B cell (primary cell): ENCODE measurements around the gene PIGO. TPM values are rescaled to one million over a fixed set of nuclear protein-coding genes. Genes with fewer than 3 reads are reported as not detected.

ENCODE experiments used
- ATAC-seq: fragments of 200-7000 bp; cut with Tn5 transposase; one replicate; pipeline ENCODE4 v1.10.0; 2021; ENCODE audit warnings: low read depth, mild to moderate bottlenecking, moderate number of reproducible peaks, moderate library complexity
- CTCF ChIA-PET: fragments of 350-600 bp; sonication (Branson Sonifier 250); formaldehyde crosslinking; loops from one replicate; lab custom pipeline; 2021; ENCODE audit warnings: antibody characterized with exemption, inconsistent platforms; lab: Charles Lee
- POLR2A ChIA-PET: fragments of 350-600 bp; sonication (Branson Sonifier 250); formaldehyde crosslinking; loops from one replicate; lab custom pipeline; 2021; ENCODE audit warnings: antibody characterized with exemption; lab: Charles Lee
- DNase-seq: peaks from one replicate; pipeline ENCODE4 v3.0.0; 2013
- H2AFZ ChIP-seq: 2 replicates; pipeline ENCODE4 v1.6.1; 2012; ENCODE audit warnings: mild to moderate bottlenecking, low read depth, low read length; ENCODE audit not compliant: insufficient read depth, poor library complexity, severe bottlenecking
- H3K27ac ChIP-seq, 2 donors: 1 replicate in 1 of 2; 2 replicates in 1 of 2; pipeline ENCODE4 v1.5.1; 2012 to 2013; ENCODE audit warnings: low read length in 2 of 2, mild to moderate bottlenecking in 2 of 2, moderate library complexity in 1 of 2
- H3K27me3 ChIP-seq, 4 experiments: fragments of 200-600 bp in 1 of 4; sonication (generic) in 1 of 4; replicated peaks in 1 of 4; 1 replicate in 2 of 4; 2 replicates in 2 of 4; pipeline versions ENCODE4 v1.6.1 to v1.7.0; 2013 to 2016; ENCODE audit warnings: low read length in 3 of 4, mild to moderate bottlenecking in 2 of 4, mixed read lengths in 1 of 4, moderate library complexity in 1 of 4; ENCODE audit not compliant: insufficient read depth in 4 of 4, control insufficient read depth in 3 of 4; ENCODE audit errors: control extremely low read depth in 1 of 4
- H3K36me3 ChIP-seq, 2 experiments: replicated peaks in 1 of 2; 1 replicate in 1 of 2; 2 replicates in 1 of 2; pipeline versions ENCODE4 v1.6.1 to v1.7.1; 2013; ENCODE audit warnings: low read length in 1 of 2; ENCODE audit not compliant: insufficient read depth in 2 of 2, control insufficient read depth in 1 of 2; ENCODE audit errors: control extremely low read depth in 1 of 2, extremely low read depth in 1 of 2
- H3K4me1 ChIP-seq, 2 donors: fragments of 200-600 bp in 1 of 2; sonication (generic) in 1 of 2; 1 replicate in 1 of 2; 2 replicates in 1 of 2; pipeline versions ENCODE4 v1.5.1 to v1.6.1; 2013 to 2017; ENCODE audit warnings: low read length in 2 of 2; ENCODE audit not compliant: control insufficient read depth in 2 of 2, insufficient read depth in 2 of 2
- H3K4me2 ChIP-seq: replicated peaks from 2 replicates; pipeline ENCODE3; 2012; ENCODE audit warnings: mild to moderate bottlenecking, low read depth, low read length; ENCODE audit not compliant: poor library complexity, severe bottlenecking
- H3K4me3 ChIP-seq, 5 experiments: fragments of 200-600 bp in 1 of 5; sonication (generic) in 1 of 5; 1 replicate in 3 of 5; 2 replicates in 2 of 5; pipeline versions ENCODE4 v1.5.1 to v1.7.0; 2011 to 2016; ENCODE audit warnings: low read length in 4 of 5, mild to moderate bottlenecking in 4 of 5, low read depth in 2 of 5, control low read depth in 1 of 5, moderate library complexity in 1 of 5; ENCODE audit not compliant: insufficient read depth in 1 of 5; ENCODE audit errors: control extremely low read depth in 1 of 5, extremely low read depth in 1 of 5
- H3K79me2 ChIP-seq: fragments of 200-600 bp; sonication (generic); one replicate; pipeline ENCODE4 v1.6.0; 2016; ENCODE audit warnings: low read length; ENCODE audit not compliant: control insufficient read depth, insufficient read depth
- H3K9ac ChIP-seq: fragments of 200-600 bp; sonication (generic); 2 replicates; pipeline ENCODE4 v1.6.1; 2017; ENCODE audit warnings: mild to moderate bottlenecking, low read length, moderate library complexity
- H3K9me3 ChIP-seq, 3 donors: one replicate each; pipeline versions ENCODE4 v1.6.1 to v1.7.1; 2013; ENCODE audit warnings: low read length in 2 of 3; ENCODE audit not compliant: control insufficient read depth in 2 of 3, insufficient read depth in 1 of 3; ENCODE audit errors: control extremely low read depth in 1 of 3
- H4K20me1 ChIP-seq: 2 replicates; pipeline ENCODE4 v1.6.0; 2012; ENCODE audit warnings: mild to moderate bottlenecking, low read length; ENCODE audit not compliant: insufficient read depth, control insufficient read depth, poor library complexity, severe bottlenecking
- H3K27ac Mint-ChIP-seq: one replicate; pipeline ENCODE4 v1.8.0; 2021; ENCODE audit warnings: mixed read lengths
- H3K27me3 Mint-ChIP-seq: one replicate; pipeline ENCODE4 v1.8.0; 2021; ENCODE audit warnings: mixed read lengths
- H3K4me1 Mint-ChIP-seq: one replicate; pipeline ENCODE4 v1.8.0; 2021; ENCODE audit warnings: mixed read lengths
- H3K4me3 Mint-ChIP-seq: one replicate; pipeline ENCODE4 v1.8.0; 2021; ENCODE audit warnings: mixed read lengths
- H3K9me3 Mint-ChIP-seq: one replicate; pipeline ENCODE4 v1.8.0; 2022; ENCODE audit warnings: mixed read lengths; ENCODE audit not compliant: insufficient read depth
- EZH2 ChIP-seq: IDR thresholded peaks from 2 replicates; pipeline ENCODE4 v1.6.1; 2012; ENCODE audit warnings: borderline replicate concordance, low read depth, mild to moderate bottlenecking, moderate library complexity, low read length; ENCODE audit not compliant: insufficient read depth, poor library complexity, severe bottlenecking
- WGBS: methylation state at CpG from one replicate; pipeline ENCODE4 v1.1.5; 2013; ENCODE audit warnings: missing lambda C conversion rate; ENCODE audit not compliant: insufficient coverage; 5-methylcytosine and 5-hydroxymethylcytosine counted together
- intact Hi-C: fragments of 100-400 bp; cut with micrococcal nuclease; formaldehyde crosslinking; loops from one replicate; pipeline ENCODE4 v1.10.0; 2022
- polyA plus RNA-seq: library from polyadenylated mRNA; depleted of rRNA; stranded (reverse); fragments of >200 nt; gene quantifications from 2 replicates; pipeline ENCODE4 v1.2.3, GENCODE V29; 2012
- total RNA-seq, 2 donors: library from RNA; stranded (reverse); fragments of 120-200 nt in 1 of 2; gene quantifications; 1 replicate in 1 of 2; 2 replicates in 1 of 2; pipeline versions ENCODE4 v1.2.3 to v1.2.4, GENCODE V29; 2013 to 2022
- TF ChIP-seq, protein P1 (sequence below): fragments of 200-600 bp; IDR thresholded peaks from one replicate; pipeline ENCODE4 v1.8.0; 2022; ENCODE audit warnings: antibody characterized with exemption, mild to moderate bottlenecking

The PIGO gene
- total and polyA plus RNA-seq, 2 donors (not counting 1 experiment from before 2014, with no cell fraction given): 25.7 to 32.5 TPM

- Mint-ChIP-seq H3K4me1 (peaks cover 54% of the 10 kb centered on the region), H3K27me3 (no peaks in the 10 kb centered on the region), H3K27ac (peak overlapping the region; percentile 90), H3K9me3 (no peaks in the 10 kb centered on the region), H3K4me3 (peak overlapping the region; percentile 89)
- ATAC-seq: no peak
- intact Hi-C loops: loop anchor here (2.0 to 10.0 kb wide), 2 partner anchors 20 to 664 kb away; partner anchors contain the start of genes CREB3 and TLN1
- Histone ChIP-seq H2AFZ (peak overlapping the region; percentile 78), H3K27ac (peak overlapping the region; percentile 84 to 97), H3K36me3 (peaks cover 2 to 47% of the 10 kb centered on the region in 2 experiments), H3K79me2 (peaks cover 74% of the 10 kb centered on the region), H3K9ac (peak overlapping the region; percentile 96), H3K4me3 (peak overlapping the region; percentile 73 to 96 (median 86)), H3K9me3 (no peaks in the 10 kb centered on the region), H3K4me1 (peaks cover 40 to 45% of the 10 kb centered on the region in 2 donors), H3K4me2 (peak overlapping the region; percentile 87), H3K27me3 (no peaks in the 10 kb centered on the region), H4K20me1 (peaks cover 63% of the 10 kb centered on the region)
- CTCF ChIA-PET: interaction anchor here (0.7 to 4.1 kb wide), 12 partner anchors 9 to 171 kb away, joined by 3 to 20 read pairs (median 5); partner anchors contain the start of genes FANCG, PIGO and STOML2
- 1% methylated on average over 13 of the region's 20 CpGs for WGBS
- no peak for TF ChIP-seq EZH2
- TF ChIP-seq, protein P1, sequence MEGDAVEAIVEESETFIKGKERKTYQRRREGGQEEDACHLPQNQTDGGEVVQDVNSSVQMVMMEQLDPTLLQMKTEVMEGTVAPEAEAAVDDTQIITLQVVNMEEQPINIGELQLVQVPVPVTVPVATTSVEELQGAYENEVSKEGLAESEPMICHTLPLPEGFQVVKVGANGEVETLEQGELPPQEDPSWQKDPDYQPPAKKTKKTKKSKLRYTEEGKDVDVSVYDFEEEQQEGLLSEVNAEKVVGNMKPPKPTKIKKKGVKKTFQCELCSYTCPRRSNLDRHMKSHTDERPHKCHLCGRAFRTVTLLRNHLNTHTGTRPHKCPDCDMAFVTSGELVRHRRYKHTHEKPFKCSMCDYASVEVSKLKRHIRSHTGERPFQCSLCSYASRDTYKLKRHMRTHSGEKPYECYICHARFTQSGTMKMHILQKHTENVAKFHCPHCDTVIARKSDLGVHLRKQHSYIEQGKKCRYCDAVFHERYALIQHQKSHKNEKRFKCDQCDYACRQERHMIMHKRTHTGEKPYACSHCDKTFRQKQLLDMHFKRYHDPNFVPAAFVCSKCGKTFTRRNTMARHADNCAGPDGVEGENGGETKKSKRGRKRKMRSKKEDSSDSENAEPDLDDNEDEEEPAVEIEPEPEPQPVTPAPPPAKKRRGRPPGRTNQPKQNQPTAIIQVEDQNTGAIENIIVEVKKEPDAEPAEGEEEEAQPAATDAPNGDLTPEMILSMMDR: no peak
- POLR2A ChIA-PET: interaction anchor here (0.5 to 2.3 kb wide), 11 partner anchors 9 to 943 kb away, joined by 3 to 14 read pairs (median 4); partner anchors contain the start of genes ATOSB, DNAJB5, FANCG and PIGO
- peak; percentile 58 for DNase-seq
Measured at GRCh38 chr9:35070823-35071813, 25.3 kb downstream of the PIGO start.
